Activated naive CD8-positive, alpha-beta T cell treated with anti-CD3 and anti-CD28 coated beads for 36 hours (primary cell): Measurements from ENCODE around the gene RASIP1. TPM values are rescaled to one million over a fixed set of nuclear protein-coding genes. Genes with fewer than 3 reads are reported as not detected.

ENCODE experiments used
- total RNA-seq, 2 experiments: library from RNA; stranded (reverse); gene quantifications; one replicate each; pipeline ENCODE4 v1.2.3, GENCODE V29; 2021

Gene RASIP1
- total RNA-seq, 2 experiments from 2014 or later, result 0.40 to 0.49 TPM

Other genes starting within 250 kb of the RASIP1 start
- gene LMTK3, start 228.8 kb downstream of the RASIP1 start, total RNA-seq, result 1 to 10 TPM; 2.2 to 2.8 TPM
- gene SULT2B1, start 188.4 kb downstream of the RASIP1 start, total RNA-seq, result not detected
- gene SPACA4, start 133.9 kb downstream of the RASIP1 start, total RNA-seq, result not detected
- gene FAM83E, start 125.5 kb downstream of the RASIP1 start, total RNA-seq, result 1 to 10 TPM; 4.4 TPM
- gene RPL18, start 121.4 kb downstream of the RASIP1 start, total RNA-seq, result 1,000 to 10,000 TPM; 1,968 to 2,008 TPM
- 10 to 100 TPM; 36.7 to 40.8 TPM for gene SPHK2, start 121.1 kb downstream of the RASIP1 start, total RNA-seq
- gene DBP, start 103.2 kb downstream of the RASIP1 start, total RNA-seq, result 10 to 100 TPM in 1 of 2 experiments, 1 to 10 TPM in 1; 9.3 to 10.1 TPM
- 10 to 100 TPM; 11.9 to 14.1 TPM for gene CA11, start 94.4 kb downstream of the RASIP1 start, total RNA-seq
- under 1 TPM; 0.21 to 0.24 TPM for gene NTN5, start 67.6 kb downstream of the RASIP1 start, total RNA-seq
- not detected for gene FUT2, start 44.6 kb downstream of the RASIP1 start, total RNA-seq
- under 1 TPM; 0.41 to 0.46 TPM for gene MAMSTR, start 20.9 kb downstream of the RASIP1 start, total RNA-seq
- not detected for gene IZUMO1, start 6.3 kb upstream of the RASIP1 start, total RNA-seq
- under 1 TPM; 0.06 to 0.12 TPM for gene FUT1, start 12.0 kb upstream of the RASIP1 start, total RNA-seq
- not detected for gene FGF21, start 14.9 kb upstream of the RASIP1 start, total RNA-seq
- 10 to 100 TPM; 62.6 to 63.6 TPM for gene BCAT2, start 70.4 kb upstream of the RASIP1 start, total RNA-seq
- gene HSD17B14, start 95.9 kb upstream of the RASIP1 start, total RNA-seq, result under 1 TPM; 0.35 to 0.66 TPM
- gene PLEKHA4, start 128.0 kb upstream of the RASIP1 start, total RNA-seq, result 1 to 10 TPM; 5.8 to 7.6 TPM
- 10 to 100 TPM; 60.8 to 65.4 TPM for gene PPP1R15A, start 131.8 kb upstream of the RASIP1 start, total RNA-seq
- gene TULP2, start 158.1 kb upstream of the RASIP1 start, total RNA-seq, result under 1 TPM; 0.12 to 0.16 TPM
- 10 to 100 TPM; 90.6 to 91.7 TPM for gene NUCB1, start 159.7 kb upstream of the RASIP1 start, total RNA-seq
- 1 to 10 TPM in 1 of 2 experiments, under 1 TPM in 1; 0.74 to 1.1 TPM for gene DHDH, start 193.1 kb upstream of the RASIP1 start, total RNA-seq
- gene BAX, start 214.3 kb upstream of the RASIP1 start, total RNA-seq, result 100 to 1,000 TPM; 191 TPM
- 1,000 to 10,000 TPM; 1,137 to 1,177 TPM for gene FTL, start 224.7 kb upstream of the RASIP1 start, total RNA-seq